HCT116 (cell line): ENCODE data around the gene NFIA. TPM values are rescaled to one million over a fixed set of nuclear protein-coding genes. Genes with fewer than 3 reads are reported as not detected.

Experiments
- ATAC-seq: fragments of 200-7000 bp; cut with Tn5 transposase; 2 replicates; pipeline ENCODE4 v1.9.1; 2020; ENCODE audit warnings: mild to moderate bottlenecking, moderate library complexity
- BruUV-seq: library from RNA; stranded (reverse); fragments of 400-500 nt; replicated peaks from 2 replicates; lab custom pipeline; 2021; lab: Mats Ljungman, UMichigan
- CTCF ChIA-PET: fragments of 300-600 bp; sonication (Branson Sonifier 250); formaldehyde crosslinking; loops from one replicate; lab custom pipeline; 2021; ENCODE audit warnings: antibody characterized with exemption; lab: Charles Lee
- POLR2A ChIA-PET: fragments of 300-600, 350-600 bp; sonication (Branson Sonifier 250); formaldehyde crosslinking; loops from one replicate; lab custom pipeline; 2021; ENCODE audit warnings: antibody characterized with exemption; lab: Charles Lee
- RAD21 ChIA-PET, 2 experiments: fragments of 300-600 bp; sonication (Branson Sonifier 250); formaldehyde crosslinking; loops; one replicate each; lab custom pipeline; 2023; ENCODE audit warnings: low total read pairs in 2 of 2; ENCODE audit not compliant: uncharacterized antibody in 2 of 2, unreplicated experiment in 2 of 2, low non-redundant PET in 1 of 2; lab: Charles Lee
- DNase-seq: peaks from one replicate; pipeline ENCODE4 v3.0.0-alpha.2; 2010; ENCODE audit warnings: low read depth, low spot score
- H2AFZ ChIP-seq: fragments of 200-600 bp; shearing (Covaris generic), sonication (generic); 2 replicates; pipeline ENCODE4 v1.6.1; 2017; ENCODE audit warnings: low read depth, mixed run types, mixed read lengths, antibody characterized with exemption, low read length; ENCODE audit not compliant: poor library complexity, severe bottlenecking
- H3K27ac ChIP-seq: 2 replicates; pipeline ENCODE4 v1.5.1; 2012; ENCODE audit warnings: low read depth, low read length
- H3K27me3 ChIP-seq: fragments of 200-600 bp; sonication (generic); 2 replicates; pipeline ENCODE4 v1.6.1; 2016; ENCODE audit warnings: mixed run types, low read length, mixed read lengths; ENCODE audit not compliant: insufficient read depth
- H3K36me3 ChIP-seq, 2 experiments: fragments of 200-500 bp in 1 of 2; fragments of 200-600 bp in 1 of 2; sonication (Bioruptor generic) in 1 of 2; sonication (generic) in 1 of 2; 2 replicates each; pipeline versions ENCODE4 v1.5.1 to v1.6.1; 2014 to 2016; ENCODE audit warnings: low read length in 2 of 2, inconsistent platforms in 1 of 2, mixed read lengths in 1 of 2, mixed run types in 1 of 2; ENCODE audit not compliant: insufficient read depth in 2 of 2, control insufficient read depth in 1 of 2
- H3K4me1 ChIP-seq, 2 experiments: fragments of 200-600 bp in 1 of 2; sonication (generic) in 1 of 2; 2 replicates each; pipeline versions ENCODE4 v1.5.1 to v1.6.1; 2012 to 2017; ENCODE audit warnings: low read length in 2 of 2, inconsistent platforms in 1 of 2, mild to moderate bottlenecking in 1 of 2, mixed read lengths in 1 of 2, mixed run types in 1 of 2, moderate library complexity in 1 of 2; ENCODE audit not compliant: insufficient read depth in 2 of 2, control insufficient read depth in 1 of 2
- H3K4me2 ChIP-seq: fragments of 200-600 bp; sonication (generic); 2 replicates; pipeline ENCODE4 v1.6.1; 2017; ENCODE audit warnings: mixed run types, low read length, mixed read lengths
- H3K4me3 ChIP-seq, 2 experiments: fragments of 200-600 bp in 1 of 2; sonication (generic) in 1 of 2; replicated peaks in 1 of 2; 2 replicates each; pipeline ENCODE4 v1.5.1; 2011 to 2016; ENCODE audit warnings: low read length in 2 of 2, control low read depth in 1 of 2, low read depth in 1 of 2, mild to moderate bottlenecking in 1 of 2, mixed read lengths in 1 of 2, mixed run types in 1 of 2
- H3K79me2 ChIP-seq: fragments of 200-600 bp; sonication (generic); 2 replicates; pipeline ENCODE4 v1.6.1; 2017; ENCODE audit warnings: mild to moderate bottlenecking, mixed run types, low read length, moderate library complexity, mixed read lengths; ENCODE audit not compliant: insufficient read depth
- H3K9ac ChIP-seq: fragments of 200-600 bp; sonication (generic); 2 replicates; pipeline ENCODE4 v1.6.1; 2016; ENCODE audit warnings: low read length, mixed read lengths
- H3K9me2 ChIP-seq: fragments of 200-600 bp; sonication (generic), shearing (Covaris generic); 2 replicates; pipeline ENCODE4 v1.6.1; 2017; ENCODE audit warnings: mixed run types, mild to moderate bottlenecking, moderate library complexity; ENCODE audit not compliant: insufficient read depth
- H3K9me3 ChIP-seq, 2 experiments: fragments of 200-500 bp in 1 of 2; fragments of 200-600 bp in 1 of 2; sonication (Bioruptor generic) in 1 of 2; sonication (generic) in 1 of 2; 2 replicates each; pipeline ENCODE4 v1.6.1; 2014 to 2017; ENCODE audit warnings: low read length in 2 of 2, mixed read lengths in 2 of 2, inconsistent platforms in 1 of 2, low read depth in 1 of 2, mild to moderate bottlenecking in 1 of 2, mixed run types in 1 of 2, moderate library complexity in 1 of 2; ENCODE audit not compliant: control insufficient read depth in 1 of 2, insufficient read depth in 1 of 2
- H4K20me1 ChIP-seq: fragments of 200-600 bp; sonication (generic), shearing (Covaris generic); 2 replicates; pipeline ENCODE4 v1.6.1; 2017; ENCODE audit warnings: mixed run types, mild to moderate bottlenecking, moderate library complexity; ENCODE audit not compliant: insufficient read depth
- CBX3 ChIP-seq: IDR thresholded peaks from 2 replicates; pipeline ENCODE4 v1.6.1; 2012; ENCODE audit warnings: low read depth
- CEBPB ChIP-seq: IDR thresholded peaks from 2 replicates; pipeline ENCODE4 v1.6.1; 2012; ENCODE audit warnings: low read depth
- EGR1 ChIP-seq: IDR thresholded peaks from 2 replicates; pipeline ENCODE4 v1.6.1; 2012; ENCODE audit warnings: low read depth
- ELF1 ChIP-seq: IDR thresholded peaks from 2 replicates; pipeline ENCODE4 v1.6.1; 2012; ENCODE audit warnings: low read depth, borderline replicate concordance
- EZH2 ChIP-seq: fragments of 200-600 bp; sonication (generic); IDR thresholded peaks from 2 replicates; pipeline ENCODE4 v1.6.1; 2017; ENCODE audit warnings: antibody characterized with exemption, mixed run types
- EZH2phosphoT487 ChIP-seq: fragments of 200-600 bp; IDR thresholded peaks from 2 replicates; pipeline ENCODE4 v1.6.1; 2018; ENCODE audit warnings: antibody characterized with exemption, borderline replicate concordance
- FOSL1 ChIP-seq: IDR thresholded peaks from 2 replicates; pipeline ENCODE4 v1.6.1; 2012; ENCODE audit warnings: low read depth
- POLR2A ChIP-seq: IDR thresholded peaks from 2 replicates; pipeline ENCODE4 v1.7.0; 2011; ENCODE audit warnings: borderline replicate concordance; ENCODE audit not compliant: insufficient read depth, insufficient read length; ENCODE audit errors: extremely low read depth
- POLR2AphosphoS5 ChIP-seq: IDR thresholded peaks from 2 replicates; pipeline ENCODE4 v1.6.1; 2011; ENCODE audit warnings: mild to moderate bottlenecking, low read depth, low read length, moderate library complexity
- RAD21 ChIP-seq: IDR thresholded peaks from 2 replicates; pipeline ENCODE4 v1.6.1; 2012; ENCODE audit warnings: low read depth, mild to moderate bottlenecking
- SIN3A ChIP-seq: IDR thresholded peaks from 2 replicates; pipeline ENCODE4 v1.6.1; 2012; ENCODE audit warnings: low read depth
- SP1 ChIP-seq: IDR thresholded peaks from 2 replicates; pipeline ENCODE4 v1.6.1; 2012; ENCODE audit warnings: low read depth
- SRF ChIP-seq: IDR thresholded peaks from 2 replicates; pipeline ENCODE4 v1.6.1; 2012; ENCODE audit warnings: low read depth
- TCF7L2 ChIP-seq: IDR thresholded peaks from 2 replicates; pipeline ENCODE4 v1.7.0; 2011; ENCODE audit warnings: borderline replicate concordance, inconsistent platforms; ENCODE audit not compliant: insufficient read depth, insufficient read length; ENCODE audit errors: extremely low read depth
- ZFX ChIP-seq: fragments of 450-650 bp; IDR thresholded peaks from 2 replicates; pipeline ENCODE4 v1.6.1; 2017
- ZNF274 ChIP-seq: fragments of 200-500 bp; sonication (Bioruptor generic); IDR thresholded peaks from 2 replicates; pipeline ENCODE4 v1.6.1; 2014; ENCODE audit warnings: mild to moderate bottlenecking, low read depth, low read length, inconsistent platforms
- intact Hi-C: fragments of 100-400 bp; cut with micrococcal nuclease; formaldehyde crosslinking; loops from 2 replicates; pipeline ENCODE4 v1.10.0; 2022
- total RNA-seq: library from RNA; stranded (reverse); gene quantifications from one replicate; pipeline ENCODE4 v1.2.1, GENCODE V29; 2021; ENCODE audit not compliant: unreplicated experiment
- TF ChIP-seq, protein P1 (sequence below): IDR thresholded peaks from 2 replicates; pipeline ENCODE4 v1.6.1; 2012; ENCODE audit warnings: low read depth
- TF ChIP-seq, protein P2 (sequence below): IDR thresholded peaks from 2 replicates; pipeline ENCODE4 v1.6.1; 2012

The NFIA gene
- total RNA-seq, 1 experiment from 2014 or later = 17.2 TPM

GRCh38 chr1:61436491-61437120 is 354.2 kb downstream of the NFIA start (continued):
- no peak for TF ChIP-seq CEBPB
- TF ChIP-seq, protein P1, sequence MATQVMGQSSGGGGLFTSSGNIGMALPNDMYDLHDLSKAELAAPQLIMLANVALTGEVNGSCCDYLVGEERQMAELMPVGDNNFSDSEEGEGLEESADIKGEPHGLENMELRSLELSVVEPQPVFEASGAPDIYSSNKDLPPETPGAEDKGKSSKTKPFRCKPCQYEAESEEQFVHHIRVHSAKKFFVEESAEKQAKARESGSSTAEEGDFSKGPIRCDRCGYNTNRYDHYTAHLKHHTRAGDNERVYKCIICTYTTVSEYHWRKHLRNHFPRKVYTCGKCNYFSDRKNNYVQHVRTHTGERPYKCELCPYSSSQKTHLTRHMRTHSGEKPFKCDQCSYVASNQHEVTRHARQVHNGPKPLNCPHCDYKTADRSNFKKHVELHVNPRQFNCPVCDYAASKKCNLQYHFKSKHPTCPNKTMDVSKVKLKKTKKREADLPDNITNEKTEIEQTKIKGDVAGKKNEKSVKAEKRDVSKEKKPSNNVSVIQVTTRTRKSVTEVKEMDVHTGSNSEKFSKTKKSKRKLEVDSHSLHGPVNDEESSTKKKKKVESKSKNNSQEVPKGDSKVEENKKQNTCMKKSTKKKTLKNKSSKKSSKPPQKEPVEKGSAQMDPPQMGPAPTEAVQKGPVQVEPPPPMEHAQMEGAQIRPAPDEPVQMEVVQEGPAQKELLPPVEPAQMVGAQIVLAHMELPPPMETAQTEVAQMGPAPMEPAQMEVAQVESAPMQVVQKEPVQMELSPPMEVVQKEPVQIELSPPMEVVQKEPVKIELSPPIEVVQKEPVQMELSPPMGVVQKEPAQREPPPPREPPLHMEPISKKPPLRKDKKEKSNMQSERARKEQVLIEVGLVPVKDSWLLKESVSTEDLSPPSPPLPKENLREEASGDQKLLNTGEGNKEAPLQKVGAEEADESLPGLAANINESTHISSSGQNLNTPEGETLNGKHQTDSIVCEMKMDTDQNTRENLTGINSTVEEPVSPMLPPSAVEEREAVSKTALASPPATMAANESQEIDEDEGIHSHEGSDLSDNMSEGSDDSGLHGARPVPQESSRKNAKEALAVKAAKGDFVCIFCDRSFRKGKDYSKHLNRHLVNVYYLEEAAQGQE = no peak
- no peak for TF ChIP-seq FOSL1
- TF ChIP-seq, protein P2, sequence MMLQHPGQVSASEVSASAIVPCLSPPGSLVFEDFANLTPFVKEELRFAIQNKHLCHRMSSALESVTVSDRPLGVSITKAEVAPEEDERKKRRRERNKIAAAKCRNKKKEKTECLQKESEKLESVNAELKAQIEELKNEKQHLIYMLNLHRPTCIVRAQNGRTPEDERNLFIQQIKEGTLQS = no peak
- TF ChIP-seq ZFX = no peak
- no peak for TF ChIP-seq SRF

DNA sequence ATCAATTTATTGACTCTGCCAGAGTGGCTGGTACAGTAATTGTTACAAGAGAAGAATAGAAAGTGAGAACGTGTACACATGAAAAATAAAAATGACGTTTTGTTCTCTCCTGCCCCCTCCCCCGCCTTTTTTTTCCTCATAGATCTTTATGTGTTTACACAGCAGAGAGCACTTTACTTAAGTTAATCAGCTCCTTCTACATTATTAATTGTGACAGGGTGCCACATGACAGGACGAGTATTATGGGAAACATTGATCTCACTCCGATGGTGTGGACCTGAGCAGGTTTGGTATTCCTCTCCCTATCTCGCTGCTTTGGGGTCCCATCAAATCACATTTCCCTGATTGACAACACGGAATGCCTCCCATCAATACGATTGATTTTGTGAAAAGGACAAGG is 356.9 kb downstream of the NFIA start:
- Histone ChIP-seq H4K20me1 (no peaks in the 10 kb centered on the region), H3K27me3 (no peaks in the 10 kb centered on the region), H3K4me2 (no peak overlapping the region), H3K4me3 (no peak overlapping the region), H3K9me2 (no peaks in the 10 kb centered on the region), H2AFZ (no peak overlapping the region), H3K9me3 (no peaks in the 10 kb centered on the region), H3K27ac (no peak overlapping the region), H3K36me3 (no peaks in the 10 kb centered on the region), H3K79me2 (no peaks in the 10 kb centered on the region), H3K9ac (no peak overlapping the region), H3K4me1 (no peaks in the 10 kb centered on the region)
- ATAC-seq = no peak
- no TSS peak for BruUV-seq
- CTCF ChIA-PET = no interaction called here
- intact Hi-C loops = no loop called here
- RAD21 ChIA-PET = no interaction called here
- POLR2A ChIA-PET = no interaction called here
- no peak for DNase-seq
- TF ChIP-seq POLR2AphosphoS5 (no peak), TCF7L2 (no peak), CBX3 (no peak), ZFX (no peak), SP1 (no peak), EZH2phosphoT487 (no peak), ZNF274 (no peak), POLR2A (no peak), SRF (no peak), RAD21 (no peak), SIN3A (no peak), ELF1 (no peak), EZH2 (no peak), EGR1 (no peak)
- TF ChIP-seq, protein P1 = no peak
